ENCODE results near the gene DAZAP1. TPM values are rescaled to one million over a fixed set of nuclear protein-coding genes. Genes with fewer than 3 reads are reported as not detected.

The DAZAP1 gene
- total and polyA plus RNA-seq, 2 of the 4 experiments (the other 2 are of a cell fraction): 22.0 to 62.8 TPM

GRCh38 chr19:1481893-1482360 is 74.5 kb downstream of the DAZAP1 start:
- no peak overlapping the region for H2AK5ac ChIP-seq (ENCODE audit: low read depth, low read length)
- no peak overlapping the region for H2BK15ac ChIP-seq (ENCODE audit: low read depth, low read length)
- no peak overlapping the region for H3K14ac ChIP-seq (replicated peaks; ENCODE audit: low read depth, low read length)
- no peak overlapping the region for H2AK9ac ChIP-seq (replicated peaks; ENCODE audit: low read depth, low read length, poor library complexity)
- H3K36me3 ChIP-seq (ENCODE audit: control insufficient read depth, insufficient read depth, low read length): peaks cover 3% of the 10 kb centered on the region; the same call in 1 of the 2 replicates
- no peak overlapping the region for H4K5ac ChIP-seq (ENCODE audit: low read depth, low read length)
- no peak overlapping the region for H2BK120ac ChIP-seq (ENCODE audit: low read depth, low read length)
- no peak overlapping the region for H3K4ac ChIP-seq (ENCODE audit: low read depth, low read length)
- dilution Hi-C loops (cut with HindIII; ENCODE audit: low sequenced_read_pairs, unreplicated experiment) (no loop called here), in situ Hi-C loops (cut with MboI; ENCODE audit: low sequenced_read_pairs) (no loop called here), intact Hi-C loops (cut with micrococcal nuclease) (no loop called here)
- H3K4me2 ChIP-seq (ENCODE audit: low read depth, low read length): no peak overlapping the region
- no peak overlapping the region for H3K9ac ChIP-seq (ENCODE audit: low read depth, low read length)
- TF ChIP-seq BHLHE40 (IDR thresholded peaks at IDR 0.05; ENCODE audit: low read depth, low read length) (no peak), RFX5 (IDR thresholded peaks at IDR 0.05; ENCODE audit: low read depth, low read length) (no peak), CTCF (conservative IDR thresholded peaks at IDR 0.05; ENCODE audit: low read depth, low read length) (no peak), MAFK (IDR thresholded peaks at IDR 0.05; ENCODE audit: low read depth, low read length) (no peak), POLR2A (IDR thresholded peaks at IDR 0.05; ENCODE audit: low read depth, low read length) (no peak), CHD1 (IDR thresholded peaks at IDR 0.05; ENCODE audit: low read depth, low read length) (no peak), RAD21 (IDR thresholded peaks at IDR 0.05; ENCODE audit: low read length) (no peak), MAZ (IDR thresholded peaks at IDR 0.05; ENCODE audit: borderline replicate concordance, low read depth, low read length) (no peak), FOS (IDR thresholded peaks at IDR 0.05; ENCODE audit: low read depth, low read length) (no peak), USF2 (IDR thresholded peaks at IDR 0.05; ENCODE audit: low read depth, low read length) (no peak), CEBPB (IDR thresholded peaks at IDR 0.05; ENCODE audit: low read depth, low read length) (no peak), ELK1 (IDR thresholded peaks at IDR 0.05; ENCODE audit: borderline replicate concordance, low read depth, low read length) (no peak), NFE2L2 (IDR thresholded peaks at IDR 0.05; ENCODE audit: low read depth, low read length) (no peak)
- no peak overlapping the region for H2BK5ac ChIP-seq (ENCODE audit: low read depth, low read length, poor library complexity, severe bottlenecking)
- H3K4me3 ChIP-seq (ENCODE audit: insufficient read depth, low read depth, low read length): no peak overlapping the region
- no TSS peak for BruUV-seq (replicated peaks)
- H4K91ac ChIP-seq (ENCODE audit: insufficient read depth, low read depth, low read length): no peak overlapping the region
- H3K9me3 ChIP-seq (ENCODE audit: control insufficient read depth, insufficient read depth, low read length): no peaks in the 10 kb centered on the region
- no peak for ATAC-seq (ENCODE audit: low read depth)
- WGBS, 2 experiments (ENCODE audit: extremely low coverage in 2 of 2, insufficient read length in 1 of 2): 88% methylated on average over 6 of the region's 36 CpGs; no CpG with 5 or more reads in 1 of the 2 experiments
- H3K18ac ChIP-seq (ENCODE audit: low read depth, low read length): no peak overlapping the region
- no peak overlapping the region for H2BK20ac ChIP-seq (ENCODE audit: low read depth, low read length)
- POLR2A ChIA-PET (ENCODE audit: unreplicated experiment): no interaction called here
- CTCF ChIA-PET: no interaction called here
- no peak for DNase-seq
- peaks cover 5% of the 10 kb centered on the region for H4K20me1 ChIP-seq (ENCODE audit: insufficient read depth, low read length)
- 0 out of 2 replicates have a peak, but pooled peaks cover 3% of the 10 kb centered on the region for H3K9me1 ChIP-seq (ENCODE audit: insufficient read depth, low read length)
- no peak overlapping the region for H3K27ac ChIP-seq (ENCODE audit: insufficient read depth, low read length)
- no peak overlapping the region for H3K56ac ChIP-seq (ENCODE audit: extremely low read depth, insufficient read depth, low read length)
- no peak overlapping the region for H2AFZ ChIP-seq (replicated peaks; ENCODE audit: low read length, poor library complexity)
- no peak overlapping the region for H3K23ac ChIP-seq (ENCODE audit: low read depth, low read length)
- no peaks in the 10 kb centered on the region for H3K4me1 ChIP-seq (ENCODE audit: control insufficient read depth, insufficient read depth, low read length)
- H3K79me1 ChIP-seq (ENCODE audit: low read depth in 1 of 2, low read length in 2 of 2): peaks cover 10 to 16% of the 10 kb centered on the region in 2 experiments
- H4K8ac ChIP-seq (ENCODE audit: low read depth in 2 of 2, low read length in 2 of 2): no peak overlapping the region
- H3K27me3 ChIP-seq (ENCODE audit: control insufficient read depth, insufficient read depth, low read length): no peaks in the 10 kb centered on the region
